Neural progenitor cell (in vitro differentiated cells): ENCODE results near the gene ANXA6.

Experiments used
- EZH2 ChIP-seq: fragments of 200-600 bp; sonication (generic); IDR thresholded peaks from 2 replicates; pipeline ENCODE4 v1.6.1; 2017; ENCODE audit warnings: antibody characterized with exemption, mild to moderate bottlenecking, moderate library complexity
- EZH2phosphoT487 ChIP-seq: fragments of 200-600 bp; sonication (generic); IDR thresholded peaks from 2 replicates; pipeline ENCODE4 v1.6.1; 2017; ENCODE audit warnings: antibody characterized with exemption
- TF ChIP-seq, protein P1 (sequence below): fragments of 200-600 bp; sonication (generic); IDR thresholded peaks from 2 replicates; pipeline ENCODE4 v1.5.1; 2017; ENCODE audit warnings: antibody characterized with exemption, mild to moderate bottlenecking

- TF ChIP-seq, protein P1, sequence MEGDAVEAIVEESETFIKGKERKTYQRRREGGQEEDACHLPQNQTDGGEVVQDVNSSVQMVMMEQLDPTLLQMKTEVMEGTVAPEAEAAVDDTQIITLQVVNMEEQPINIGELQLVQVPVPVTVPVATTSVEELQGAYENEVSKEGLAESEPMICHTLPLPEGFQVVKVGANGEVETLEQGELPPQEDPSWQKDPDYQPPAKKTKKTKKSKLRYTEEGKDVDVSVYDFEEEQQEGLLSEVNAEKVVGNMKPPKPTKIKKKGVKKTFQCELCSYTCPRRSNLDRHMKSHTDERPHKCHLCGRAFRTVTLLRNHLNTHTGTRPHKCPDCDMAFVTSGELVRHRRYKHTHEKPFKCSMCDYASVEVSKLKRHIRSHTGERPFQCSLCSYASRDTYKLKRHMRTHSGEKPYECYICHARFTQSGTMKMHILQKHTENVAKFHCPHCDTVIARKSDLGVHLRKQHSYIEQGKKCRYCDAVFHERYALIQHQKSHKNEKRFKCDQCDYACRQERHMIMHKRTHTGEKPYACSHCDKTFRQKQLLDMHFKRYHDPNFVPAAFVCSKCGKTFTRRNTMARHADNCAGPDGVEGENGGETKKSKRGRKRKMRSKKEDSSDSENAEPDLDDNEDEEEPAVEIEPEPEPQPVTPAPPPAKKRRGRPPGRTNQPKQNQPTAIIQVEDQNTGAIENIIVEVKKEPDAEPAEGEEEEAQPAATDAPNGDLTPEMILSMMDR = no peak
- TF ChIP-seq EZH2phosphoT487 (no peak), EZH2 (no peak)
Measured at GRCh38 chr5:151054709-151055108, 102.9 kb downstream of the ANXA6 start.
